Measurements from ENCODE around the gene NOS2.

DNA sequence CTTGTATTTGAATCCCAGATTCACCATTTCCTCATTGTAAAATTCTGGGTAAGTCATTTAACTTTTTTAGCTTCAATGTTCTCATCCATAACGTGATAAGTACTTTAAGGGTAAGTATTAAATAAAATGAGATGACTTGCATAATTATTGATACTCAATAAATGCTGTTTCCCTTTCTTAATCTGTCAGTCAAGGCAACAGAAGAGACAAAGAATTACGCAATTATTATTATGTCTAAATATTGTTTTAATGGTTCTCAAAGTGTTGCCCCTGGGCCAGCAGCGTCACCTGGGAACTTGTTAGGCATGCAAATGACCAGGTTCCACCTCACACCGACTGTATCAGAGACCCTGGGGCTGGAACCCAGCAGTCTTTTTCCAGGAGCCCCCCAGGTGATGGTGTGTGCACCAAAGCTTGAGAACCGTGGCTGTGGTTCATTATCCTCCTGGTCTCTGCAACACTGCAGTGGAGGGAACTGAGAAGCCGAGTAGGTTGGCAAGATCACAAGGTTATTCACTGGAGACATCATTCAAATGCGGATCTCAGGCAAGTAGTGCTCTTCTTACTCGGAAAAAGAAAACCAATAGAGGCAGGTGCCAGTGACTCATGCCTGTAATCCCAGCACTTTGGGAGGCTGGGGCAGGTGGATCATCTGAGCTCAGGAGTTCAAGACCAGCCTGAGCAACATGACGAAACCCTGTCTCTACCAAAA lies 49.3 kb upstream of the NOS2 start:
- TF ChIP-seq, protein P1, sequence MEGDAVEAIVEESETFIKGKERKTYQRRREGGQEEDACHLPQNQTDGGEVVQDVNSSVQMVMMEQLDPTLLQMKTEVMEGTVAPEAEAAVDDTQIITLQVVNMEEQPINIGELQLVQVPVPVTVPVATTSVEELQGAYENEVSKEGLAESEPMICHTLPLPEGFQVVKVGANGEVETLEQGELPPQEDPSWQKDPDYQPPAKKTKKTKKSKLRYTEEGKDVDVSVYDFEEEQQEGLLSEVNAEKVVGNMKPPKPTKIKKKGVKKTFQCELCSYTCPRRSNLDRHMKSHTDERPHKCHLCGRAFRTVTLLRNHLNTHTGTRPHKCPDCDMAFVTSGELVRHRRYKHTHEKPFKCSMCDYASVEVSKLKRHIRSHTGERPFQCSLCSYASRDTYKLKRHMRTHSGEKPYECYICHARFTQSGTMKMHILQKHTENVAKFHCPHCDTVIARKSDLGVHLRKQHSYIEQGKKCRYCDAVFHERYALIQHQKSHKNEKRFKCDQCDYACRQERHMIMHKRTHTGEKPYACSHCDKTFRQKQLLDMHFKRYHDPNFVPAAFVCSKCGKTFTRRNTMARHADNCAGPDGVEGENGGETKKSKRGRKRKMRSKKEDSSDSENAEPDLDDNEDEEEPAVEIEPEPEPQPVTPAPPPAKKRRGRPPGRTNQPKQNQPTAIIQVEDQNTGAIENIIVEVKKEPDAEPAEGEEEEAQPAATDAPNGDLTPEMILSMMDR (IDR thresholded peaks at IDR 0.05) = no peak
- TF ChIP-seq EP300 (IDR thresholded peaks at IDR 0.05) (no peak), POLR2A (IDR thresholded peaks at IDR 0.05) (no peak)
